MCF 10A (cell line): ENCODE data around the gene IGFBPL1. TPM values are rescaled to one million over a fixed set of nuclear protein-coding genes. Genes with fewer than 3 reads are reported as not detected.

Source experiments
- BruUV-seq: library from RNA; stranded (reverse); fragments of 400-500 nt; replicated peaks from 2 replicates; lab custom pipeline; 2021; lab: Mats Ljungman, UMichigan
- CTCF ChIA-PET: fragments of 300-600 bp; sonication (Branson Sonifier 250); formaldehyde crosslinking; extraction: SDS; loops from one replicate; lab custom pipeline; 2021; ENCODE audit warnings: antibody characterized with exemption, inconsistent platforms; lab: Yijun Ruan, JAX
- POLR2A ChIA-PET: fragments of 300-600, 350-650 bp; sonication (Branson Sonifier 250); formaldehyde crosslinking; extraction: SDS; loops from one replicate; lab custom pipeline; 2020; ENCODE audit warnings: antibody characterized with exemption, inconsistent platforms; lab: Yijun Ruan, JAX
- DNase-seq: peaks from one replicate; pipeline ENCODE4 v3.0.0-alpha.2; 2018; ENCODE audit not compliant: unreplicated experiment
- H3K27ac Mint-ChIP-seq: one replicate; pipeline ENCODE4 v1.8.0; 2022; ENCODE audit warnings: mild to moderate bottlenecking, low read depth, mixed read lengths; ENCODE audit not compliant: unreplicated experiment
- H3K27me3 Mint-ChIP-seq: one replicate; pipeline ENCODE4 v1.8.0; 2022; ENCODE audit warnings: mixed read lengths; ENCODE audit not compliant: insufficient read depth, unreplicated experiment
- H3K36me3 Mint-ChIP-seq: one replicate; pipeline ENCODE4 v1.8.0; 2022; ENCODE audit warnings: mild to moderate bottlenecking, moderate library complexity, mixed read lengths; ENCODE audit not compliant: insufficient read depth, unreplicated experiment
- H3K4me1 Mint-ChIP-seq: one replicate; pipeline ENCODE4 v1.8.0; 2022; ENCODE audit warnings: mixed read lengths; ENCODE audit not compliant: insufficient read depth, unreplicated experiment
- H3K4me3 Mint-ChIP-seq: one replicate; pipeline ENCODE4 v1.8.0; 2022; ENCODE audit warnings: mild to moderate bottlenecking, moderate library complexity, mixed read lengths; ENCODE audit not compliant: unreplicated experiment
- H3K9me3 Mint-ChIP-seq: one replicate; pipeline ENCODE4 v1.8.0; 2022; ENCODE audit warnings: mixed read lengths; ENCODE audit not compliant: unreplicated experiment
- intact Hi-C: fragments of 100-400 bp; cut with micrococcal nuclease; formaldehyde crosslinking; loops from 2 replicates; pipeline ENCODE4 v1.14.1; 2022
- total RNA-seq: library from RNA; stranded (reverse); gene quantifications from 2 replicates; pipeline ENCODE4 v1.2.3, GENCODE V29; 2022
- TF ChIP-seq, protein P1 (sequence below): fragments of 200-600 bp; IDR thresholded peaks from one replicate; pipeline ENCODE4 v1.8.0; 2022; ENCODE audit warnings: antibody characterized with exemption, mild to moderate bottlenecking; ENCODE audit not compliant: unreplicated experiment

The IGFBPL1 gene
- total RNA-seq, 1 experiment from 2014 or later = not detected

- no peaks in the 10 kb centered on the region for H3K9me3 Mint-ChIP-seq
- no peak for DNase-seq
- no peak overlapping the region for H3K4me3 Mint-ChIP-seq
- no TSS peak for BruUV-seq
- H3K27ac Mint-ChIP-seq = no peak overlapping the region
- H3K36me3 Mint-ChIP-seq = no peaks in the 10 kb centered on the region
- H3K27me3 Mint-ChIP-seq = no peaks in the 10 kb centered on the region
- POLR2A ChIA-PET = no interaction called here
- CTCF ChIA-PET = interaction anchor here (2.5 kb wide), 1 partner anchor 7 kb away, joined by 11 read pairs; no protein-coding TSS in a partner anchor
- intact Hi-C loops = no loop called here
- H3K4me1 Mint-ChIP-seq = peaks cover 7% of the 10 kb centered on the region
- TF ChIP-seq, protein P1, sequence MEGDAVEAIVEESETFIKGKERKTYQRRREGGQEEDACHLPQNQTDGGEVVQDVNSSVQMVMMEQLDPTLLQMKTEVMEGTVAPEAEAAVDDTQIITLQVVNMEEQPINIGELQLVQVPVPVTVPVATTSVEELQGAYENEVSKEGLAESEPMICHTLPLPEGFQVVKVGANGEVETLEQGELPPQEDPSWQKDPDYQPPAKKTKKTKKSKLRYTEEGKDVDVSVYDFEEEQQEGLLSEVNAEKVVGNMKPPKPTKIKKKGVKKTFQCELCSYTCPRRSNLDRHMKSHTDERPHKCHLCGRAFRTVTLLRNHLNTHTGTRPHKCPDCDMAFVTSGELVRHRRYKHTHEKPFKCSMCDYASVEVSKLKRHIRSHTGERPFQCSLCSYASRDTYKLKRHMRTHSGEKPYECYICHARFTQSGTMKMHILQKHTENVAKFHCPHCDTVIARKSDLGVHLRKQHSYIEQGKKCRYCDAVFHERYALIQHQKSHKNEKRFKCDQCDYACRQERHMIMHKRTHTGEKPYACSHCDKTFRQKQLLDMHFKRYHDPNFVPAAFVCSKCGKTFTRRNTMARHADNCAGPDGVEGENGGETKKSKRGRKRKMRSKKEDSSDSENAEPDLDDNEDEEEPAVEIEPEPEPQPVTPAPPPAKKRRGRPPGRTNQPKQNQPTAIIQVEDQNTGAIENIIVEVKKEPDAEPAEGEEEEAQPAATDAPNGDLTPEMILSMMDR = no peak
Measured at GRCh38 chr9:38439916-38440301, 15.7 kb upstream of the IGFBPL1 start.

DNA sequence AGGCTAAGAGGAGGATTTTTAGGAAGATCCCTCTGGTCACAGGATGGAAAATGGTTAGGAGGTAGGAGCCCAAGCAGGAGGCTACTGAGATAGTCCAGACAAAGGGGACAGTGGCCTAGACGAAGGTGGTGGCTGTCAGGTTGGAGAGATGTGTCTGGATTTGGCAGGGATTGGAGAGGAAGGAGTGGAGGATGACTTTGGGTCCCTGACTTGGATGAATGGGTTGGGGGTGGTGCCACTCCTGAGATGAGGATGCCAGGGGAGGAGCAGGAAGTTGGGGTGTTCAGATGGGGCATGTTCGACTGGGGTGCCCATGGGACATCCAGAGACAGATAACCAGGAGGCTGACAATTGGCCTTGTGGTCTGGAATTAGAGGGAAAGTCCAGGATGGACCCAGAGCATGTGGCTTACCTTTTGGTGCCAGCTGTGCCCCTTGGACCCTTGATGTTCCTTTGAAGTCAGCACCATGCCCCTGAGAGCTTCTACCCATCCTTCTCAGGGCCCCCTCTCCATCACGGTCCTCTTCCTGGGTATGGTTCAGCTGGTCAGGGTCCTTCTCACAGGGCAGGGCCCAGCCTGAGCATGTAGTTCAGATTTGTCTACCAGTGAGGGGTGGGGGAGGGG, 15.1 kb upstream of the IGFBPL1 start:
- H3K27ac Mint-ChIP-seq = no peak overlapping the region
- H3K4me1 Mint-ChIP-seq = peaks cover 7% of the 10 kb centered on the region
- H3K9me3 Mint-ChIP-seq = no peaks in the 10 kb centered on the region

GRCh38 chr9:38437193-38437823, 13.1 kb upstream of the IGFBPL1 start:
- H3K4me3 Mint-ChIP-seq = no peak overlapping the region
- no peak overlapping the region for H3K27ac Mint-ChIP-seq
- ChIA-PET CTCF (interaction anchor here (1.7 kb wide), 1 partner anchor 523 kb away, joined by 6 read pairs; no protein-coding TSS in a partner anchor), POLR2A (interaction anchor here (0.6 kb wide), 1 partner anchor 106 kb away, joined by 3 read pairs; no protein-coding TSS in a partner anchor)
- H3K27me3 Mint-ChIP-seq = no peaks in the 10 kb centered on the region
- intact Hi-C loops = no loop called here
- no peaks in the 10 kb centered on the region for H3K4me1 Mint-ChIP-seq
- no peaks in the 10 kb centered on the region for H3K36me3 Mint-ChIP-seq
- BruUV-seq = no TSS peak
- TF ChIP-seq, protein P1 = no peak
- H3K9me3 Mint-ChIP-seq = no peaks in the 10 kb centered on the region
- DNase-seq = no peak

More for the DNA sequence above, 15.1 kb upstream of the IGFBPL1 start:
- intact Hi-C loops = no loop called here
- Mint-ChIP-seq H3K36me3 (no peaks in the 10 kb centered on the region), H3K27me3 (no peaks in the 10 kb centered on the region), H3K4me3 (no peak overlapping the region)
- ChIA-PET CTCF (interaction anchor here (2.5 kb wide), 1 partner anchor 7 kb away, joined by 11 read pairs; no protein-coding TSS in a partner anchor), POLR2A (no interaction called here)
- no peak for DNase-seq
- BruUV-seq = no TSS peak
- TF ChIP-seq, protein P1 = no peak

GRCh38 chr9:38436708-38437107, 12.5 kb upstream of the IGFBPL1 start:
- H3K27me3 Mint-ChIP-seq = no peaks in the 10 kb centered on the region
- no TSS peak for BruUV-seq
- no peak for DNase-seq
- no peaks in the 10 kb centered on the region for H3K4me1 Mint-ChIP-seq
- no peaks in the 10 kb centered on the region for H3K36me3 Mint-ChIP-seq
- H3K27ac Mint-ChIP-seq = no peak overlapping the region
- intact Hi-C loops = no loop called here
- H3K9me3 Mint-ChIP-seq = no peaks in the 10 kb centered on the region
- TF ChIP-seq, protein P1 = no peak
- ChIA-PET POLR2A (interaction anchor here (0.6 kb wide), 1 partner anchor 107 kb away, joined by 3 read pairs; no protein-coding TSS in a partner anchor), CTCF (interaction anchor here (1.7 to 2.2 kb wide), 2 partner anchors 66 to 523 kb away, joined by 6 read pairs; no protein-coding TSS in a partner anchor)
- no peak overlapping the region for H3K4me3 Mint-ChIP-seq
